HG02763 (cell line): ENCODE results near the gene GORASP1.
"Not testable (repeated sequence)": the region's sequence is repeated elsewhere in the genome, so short reads cannot be mapped to it uniquely, and the experiment has no call there.

ENCODE experiments used
- ATAC-seq: cut with Tn5 transposase; IDR thresholded peaks from one replicate; pipeline ENCODE4 v1.9.1; 2021; ENCODE audit warnings: mild to moderate bottlenecking, moderate library complexity; ENCODE audit not compliant: unreplicated experiment

Gene GORASP1

GRCh38 chr3:39075910-39076309 is 31.5 kb downstream of the GORASP1 start:
- ATAC-seq: no peak

- ATAC-seq: no peak
Observed at GRCh38 chr3:39068556-39068955, 38.9 kb downstream of the GORASP1 start.

- ATAC-seq: no peak
Observed at GRCh38 chr3:39067286-39067685, 40.1 kb downstream of the GORASP1 start.

DNA sequence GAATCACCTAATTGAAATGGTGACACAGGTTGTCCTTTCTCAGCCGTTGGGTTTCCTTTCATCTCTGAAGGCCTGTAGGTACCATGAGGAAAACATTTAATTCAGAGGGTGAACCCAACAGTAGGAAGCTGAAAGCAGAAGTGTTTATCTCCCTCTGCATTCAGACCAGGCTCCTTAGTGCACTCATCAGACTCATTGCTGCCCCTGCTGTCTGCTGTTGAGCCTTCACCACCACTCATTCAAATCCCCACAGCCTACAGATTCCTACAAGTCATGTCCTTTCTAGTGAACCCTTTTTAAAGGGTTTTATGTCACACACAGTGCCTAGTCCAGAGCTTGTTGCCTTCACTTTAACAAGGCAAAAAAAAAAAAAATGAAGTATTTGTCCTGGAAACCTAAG is 42.2 kb downstream of the GORASP1 start:
- ATAC-seq: peak; percentile 77

- ATAC-seq: no peak
Observed at GRCh38 chr3:39064646-39065045, 42.8 kb downstream of the GORASP1 start.

- ATAC-seq: no peak
Observed at GRCh38 chr3:39063143-39063542, 44.3 kb downstream of the GORASP1 start.

DNA sequence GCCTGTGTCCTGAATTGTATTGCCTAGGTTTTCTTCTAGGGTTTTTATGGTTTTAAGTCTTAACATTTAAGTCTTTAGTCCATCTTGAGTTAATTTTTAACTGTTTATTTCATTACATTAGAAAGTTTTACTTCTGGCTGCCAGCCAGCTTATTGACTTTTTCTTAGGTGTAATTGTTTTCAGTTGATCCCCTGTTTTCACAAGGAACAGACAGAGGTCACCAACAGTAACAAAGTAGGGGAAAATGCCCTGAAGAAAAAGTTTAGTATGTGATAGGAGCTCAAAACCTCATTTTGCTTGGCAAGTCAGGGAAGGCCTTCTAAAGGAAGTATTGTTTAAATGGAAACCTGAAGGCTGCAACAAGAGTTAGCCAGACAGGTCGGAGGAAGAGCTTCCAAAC is 45.2 kb downstream of the GORASP1 start:
- no peak for ATAC-seq

- not testable (repeated sequence) for ATAC-seq
Observed at GRCh38 chr3:39061228-39061627, 46.2 kb downstream of the GORASP1 start.

GRCh38 chr3:39056151-39056550 is 51.3 kb downstream of the GORASP1 start:
- ATAC-seq: no peak

GRCh38 chr3:39053696-39054095 is 53.7 kb downstream of the GORASP1 start:
- ATAC-seq: no peak

GRCh38 chr3:39052583-39052982 is 54.8 kb downstream of the GORASP1 start:
- no peak for ATAC-seq

GRCh38 chr3:39051649-39052561 is 55.5 kb downstream of the GORASP1 start, which contains the start of the genes SCN11A and WDR48:
Gene SCN11A (minus strand): TSS chr3:39051944. CDS start chr3:38950362, 101,582 bp downstream.
Gene WDR48 (plus strand): TSS chr3:39052016. CDS start chr3:39052026, 10 bp downstream.
- ATAC-seq: peak; percentile 99

DNA sequence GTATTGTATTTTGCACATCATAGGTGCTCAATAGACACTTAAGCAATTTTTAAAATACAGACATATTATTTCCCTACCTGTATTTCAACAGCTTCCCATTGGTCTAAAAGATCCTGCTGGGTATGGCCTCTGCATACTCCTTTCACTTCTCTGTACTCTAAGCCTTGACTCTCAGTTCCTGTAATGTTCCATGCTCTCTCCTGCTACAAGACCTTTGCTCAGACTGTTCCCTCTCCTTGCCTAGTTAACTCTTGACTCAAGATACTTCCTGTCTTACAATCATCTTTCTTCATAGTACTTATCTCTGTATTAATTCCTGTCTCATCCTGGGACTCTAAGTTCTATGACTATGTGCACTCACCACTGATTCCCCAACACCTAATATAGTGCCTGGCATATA is 57.4 kb downstream of the GORASP1 start:
- ATAC-seq: no peak
